GM04504 (cell line): ENCODE measurements around the gene OR4D1.
A peak's percentile ranks its signal among the peaks of the same experiment; 100 is the strongest.

Source experiments
- DNase-seq: peaks from one replicate; pipeline ENCODE4 v3.0.0-alpha.2; 2012; ENCODE audit warnings: low read depth

The OR4D1 gene

GRCh38 chr17:58156839-58157803, 8.9 kb downstream of the OR4D1 start:
- DNase-seq, result no peak

GRCh38 chr17:58158181-58158580, 10.0 kb downstream of the OR4D1 start:
- DNase-seq, result no peak

- no peak for DNase-seq
These were observed 13.4 kb downstream of the OR4D1 start for GRCh38 chr17:58161566-58161965.

- no peak for DNase-seq
These were observed 17.8 kb downstream of the OR4D1 start for GRCh38 chr17:58165981-58166380.

- no peak for DNase-seq
These were observed 18.5 kb downstream of the OR4D1 start, which contains the start of gene OR4D2 for GRCh38 chr17:58166682-58167081. TSS of gene OR4D2 (plus strand) at chr17:58166982. CDS start at chr17:58169656, 2,674 bp downstream.

- no peak for DNase-seq
These were observed 22.4 kb downstream of the OR4D1 start for GRCh38 chr17:58170622-58171021.

GRCh38 chr17:58172369-58173071, 24.3 kb downstream of the OR4D1 start:
- DNase-seq, result no peak

GRCh38 chr17:58174871-58175270, 26.7 kb downstream of the OR4D1 start:
- no peak for DNase-seq

- no peak for DNase-seq
These were observed 28.0 kb downstream of the OR4D1 start for GRCh38 chr17:58176200-58176599.

GRCh38 chr17:58181796-58182195, 33.6 kb downstream of the OR4D1 start:
- DNase-seq, result no peak

GRCh38 chr17:58183514-58183913, 35.3 kb downstream of the OR4D1 start:
- no peak for DNase-seq

- no peak for DNase-seq
These were observed 36.3 kb downstream of the OR4D1 start for GRCh38 chr17:58184308-58184985.

- no peak for DNase-seq
These were observed 37.0 kb downstream of the OR4D1 start for GRCh38 chr17:58184986-58185761.

- no peak for DNase-seq
These were observed 38.4 kb downstream of the OR4D1 start for GRCh38 chr17:58186591-58186990.

- no peak for DNase-seq
These were observed 38.9 kb downstream of the OR4D1 start for GRCh38 chr17:58187063-58187462.

GRCh38 chr17:58187675-58188074, 39.5 kb downstream of the OR4D1 start:
- no peak for DNase-seq

GRCh38 chr17:58189436-58190146, 41.4 kb downstream of the OR4D1 start:
- peak; percentile 78 for DNase-seq

GRCh38 chr17:58191241-58191896, 43.2 kb downstream of the OR4D1 start:
- DNase-seq, result no peak

- DNase-seq, result no peak
These were observed 44.4 kb downstream of the OR4D1 start, which contains the start of gene EPX for GRCh38 chr17:58192612-58193011. TSS of gene EPX (plus strand) at chr17:58192726. CDS start at chr17:58192847, 121 bp downstream.

- no peak for DNase-seq
These were observed 45.6 kb downstream of the OR4D1 start for GRCh38 chr17:58193641-58194255.
